ENCODE measurements around the gene KRT80. TPM values are rescaled to one million over a fixed set of nuclear protein-coding genes. Genes with fewer than 3 reads are reported as not detected.

The KRT80 gene
- total RNA-seq, 1 donor: 1.3 TPM

DNA sequence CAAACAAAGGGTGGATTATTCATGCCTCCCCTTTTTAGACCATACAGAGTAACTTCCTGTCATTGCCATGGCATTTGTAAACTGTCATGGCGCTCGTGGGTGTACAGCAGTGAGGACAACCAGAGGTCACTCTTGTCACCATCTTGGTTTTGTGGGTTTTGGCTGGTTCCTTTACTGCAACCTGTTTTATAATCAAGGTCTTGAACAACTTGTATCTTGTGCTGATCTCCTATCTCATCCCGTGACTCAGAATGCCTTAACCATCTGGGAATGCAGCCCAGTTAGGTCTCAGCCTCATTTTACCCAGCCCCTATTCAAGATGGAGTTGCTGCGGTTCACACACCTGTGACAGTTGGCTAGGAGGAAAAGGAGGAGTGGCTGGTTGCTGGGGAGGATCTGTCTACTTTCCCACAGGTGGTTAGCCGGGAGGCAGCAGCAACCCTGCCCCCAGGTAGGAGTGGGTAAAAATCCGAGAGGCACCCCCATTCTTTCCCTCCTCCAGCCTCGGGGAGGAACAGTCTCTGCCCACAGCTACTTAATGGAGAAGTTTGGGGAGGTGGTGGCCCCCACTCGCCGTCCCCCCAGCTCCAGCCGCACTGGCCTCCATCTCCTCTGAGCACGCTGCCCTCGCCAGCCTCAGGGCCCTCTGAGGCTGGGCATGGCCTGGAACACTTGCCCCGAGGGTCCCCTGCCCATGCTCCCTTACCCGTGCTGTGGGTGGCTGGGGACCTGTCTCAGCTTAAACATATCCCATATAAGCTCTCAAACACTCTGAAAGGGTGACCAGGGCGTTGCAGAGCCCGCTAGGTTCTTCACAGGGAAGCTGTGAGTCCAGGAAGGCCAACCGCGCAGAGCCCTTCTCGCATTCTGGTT lies 70.6 kb downstream of the KRT80 start:
- no peak overlapping the region for H3K4me3 ChIP-seq (ENCODE audit: low read depth, low read length)
- no peak for DNase-seq (ENCODE audit: low read depth)
- TF ChIP-seq, protein P1, sequence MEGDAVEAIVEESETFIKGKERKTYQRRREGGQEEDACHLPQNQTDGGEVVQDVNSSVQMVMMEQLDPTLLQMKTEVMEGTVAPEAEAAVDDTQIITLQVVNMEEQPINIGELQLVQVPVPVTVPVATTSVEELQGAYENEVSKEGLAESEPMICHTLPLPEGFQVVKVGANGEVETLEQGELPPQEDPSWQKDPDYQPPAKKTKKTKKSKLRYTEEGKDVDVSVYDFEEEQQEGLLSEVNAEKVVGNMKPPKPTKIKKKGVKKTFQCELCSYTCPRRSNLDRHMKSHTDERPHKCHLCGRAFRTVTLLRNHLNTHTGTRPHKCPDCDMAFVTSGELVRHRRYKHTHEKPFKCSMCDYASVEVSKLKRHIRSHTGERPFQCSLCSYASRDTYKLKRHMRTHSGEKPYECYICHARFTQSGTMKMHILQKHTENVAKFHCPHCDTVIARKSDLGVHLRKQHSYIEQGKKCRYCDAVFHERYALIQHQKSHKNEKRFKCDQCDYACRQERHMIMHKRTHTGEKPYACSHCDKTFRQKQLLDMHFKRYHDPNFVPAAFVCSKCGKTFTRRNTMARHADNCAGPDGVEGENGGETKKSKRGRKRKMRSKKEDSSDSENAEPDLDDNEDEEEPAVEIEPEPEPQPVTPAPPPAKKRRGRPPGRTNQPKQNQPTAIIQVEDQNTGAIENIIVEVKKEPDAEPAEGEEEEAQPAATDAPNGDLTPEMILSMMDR (IDR thresholded peaks at IDR 0.05; ENCODE audit: insufficient read depth, low read depth, low read length): no peak

DNA sequence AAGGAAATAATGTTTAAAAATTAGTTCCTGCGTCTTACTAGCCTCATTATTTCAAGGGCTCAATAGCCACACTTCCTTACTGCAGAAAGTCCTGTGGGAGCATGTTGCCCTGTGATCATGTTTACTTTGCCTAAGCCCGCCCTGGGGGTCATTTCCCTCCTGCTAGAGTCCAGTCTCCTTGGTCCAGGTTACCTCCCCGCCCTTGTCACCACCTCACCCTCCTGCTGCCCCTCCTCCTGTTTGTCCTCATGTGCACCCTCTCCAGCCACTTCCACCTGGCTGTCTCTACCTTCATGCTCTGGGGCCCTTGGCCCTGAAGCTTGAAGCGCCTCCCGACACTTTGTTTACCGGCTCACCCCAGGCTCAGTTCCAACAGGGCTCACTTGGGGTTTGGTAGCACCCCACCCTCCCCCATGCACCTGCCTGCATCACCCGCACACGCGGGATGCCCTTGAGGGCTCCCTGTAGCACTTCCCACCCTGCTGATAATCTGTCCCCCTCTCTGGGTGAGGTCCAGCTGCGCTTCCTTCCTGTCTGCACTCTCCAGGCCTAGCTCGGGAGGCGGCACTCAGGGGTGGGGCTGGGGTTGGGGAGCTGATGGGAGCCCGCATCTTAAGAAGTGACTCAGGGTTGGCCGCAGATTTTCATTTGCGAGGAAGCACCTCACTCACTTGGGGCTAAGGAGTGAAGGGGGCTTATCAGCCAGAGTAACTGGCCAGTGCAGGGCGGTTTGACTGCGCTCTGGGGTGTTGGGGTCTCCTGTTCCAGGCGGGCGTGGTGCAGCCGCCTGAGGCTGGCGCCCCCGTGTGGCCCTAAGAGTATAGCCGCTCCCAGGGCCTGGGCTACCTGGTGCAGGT lies 72.2 kb downstream of the KRT80 start:
- no peak overlapping the region for H3K4me3 ChIP-seq (ENCODE audit: low read depth, low read length)
- TF ChIP-seq, protein P1 (IDR thresholded peaks at IDR 0.05; ENCODE audit: insufficient read depth, low read depth, low read length): peak; percentile 61
- DNase-seq (ENCODE audit: low read depth): peak; percentile 23

Other genes with a start within 250 kb of the KRT80 start
- gene ACVR1B, start 240.3 kb downstream of the KRT80 start, total RNA-seq: 6.4 and 6.5 TPM in 2 replicates
- 2.2 and 7.7 TPM in 2 replicates for gene TAMALIN, start 185.1 kb downstream of the KRT80 start, total RNA-seq
- 2.2 and 2.9 TPM in 2 replicates for gene NR4A1, start 140.6 kb downstream of the KRT80 start, total RNA-seq
- gene ATG101, start 122.0 kb downstream of the KRT80 start, total RNA-seq: 70.0 and 71.8 TPM in 2 replicates
- 0.32 and 0.43 TPM in 2 replicates for gene SMIM41, start 112.3 kb downstream of the KRT80 start, total RNA-seq
- 20.6 and 36.7 TPM in 2 replicates for gene KRT7, start 41.2 kb upstream of the KRT80 start, total RNA-seq
- gene KRT86, start 82.6 kb upstream of the KRT80 start, total RNA-seq: under 0.01 TPM in 1 of 2 replicates, not detected in the other
- gene KRT81, start 99.5 kb upstream of the KRT80 start, total RNA-seq: not detected in 2 replicates
- gene KRT83, start 129.4 kb upstream of the KRT80 start, total RNA-seq: not detected in 2 replicates
- not detected in 2 replicates for gene KRT85, start 175.5 kb upstream of the KRT80 start, total RNA-seq
- gene KRT84, start 193.6 kb upstream of the KRT80 start, total RNA-seq: not detected in 2 replicates
- gene KRT82, start 214.3 kb upstream of the KRT80 start, total RNA-seq: not detected in 2 replicates
- gene KRT75, start 242.4 kb upstream of the KRT80 start, total RNA-seq: not detected in 2 replicates